NOMO-1 treated with dmso at 0.1 percent for 144 hours (cell line): ENCODE measurements around the gene CACNA2D3.

ENCODE experiments used
- DNase-seq: peaks from one replicate; lab custom pipeline; 2025; ENCODE audit not compliant: unreplicated experiment; lab: John Stamatoyannopoulos, UW

Gene CACNA2D3

GRCh38 chr3:55014081-55014480, 891.7 kb downstream of the CACNA2D3 start:
- DNase-seq, result no peak

- DNase-seq, result no peak
Measured at GRCh38 chr3:55014906-55015305, 892.6 kb downstream of the CACNA2D3 start.

GRCh38 chr3:55017876-55018275, 895.5 kb downstream of the CACNA2D3 start:
- DNase-seq, result no peak

GRCh38 chr3:55030938-55031337, 908.6 kb downstream of the CACNA2D3 start:
- no peak for DNase-seq

- no peak for DNase-seq
Measured at GRCh38 chr3:55036883-55037577, 914.7 kb downstream of the CACNA2D3 start.

GRCh38 chr3:55042591-55042990, 920.2 kb downstream of the CACNA2D3 start:
- DNase-seq, result no peak

- no peak for DNase-seq
Measured at GRCh38 chr3:55044486-55044885, 922.1 kb downstream of the CACNA2D3 start.

GRCh38 chr3:55059027-55059629, 936.8 kb downstream of the CACNA2D3 start:
- DNase-seq, result no peak

- DNase-seq, result no peak
Measured at GRCh38 chr3:55060896-55061719, 938.8 kb downstream of the CACNA2D3 start.

- DNase-seq, result no peak
Measured at GRCh38 chr3:55061720-55062034, 939.3 kb downstream of the CACNA2D3 start.

- DNase-seq, result no peak
Measured at GRCh38 chr3:55064164-55064563, 941.8 kb downstream of the CACNA2D3 start.

- no peak for DNase-seq
Measured at GRCh38 chr3:55065331-55065730, 943.0 kb downstream of the CACNA2D3 start.

GRCh38 chr3:55066551-55067047, 944.2 kb downstream of the CACNA2D3 start:
- DNase-seq, result no peak

GRCh38 chr3:55069950-55070349, 947.6 kb downstream of the CACNA2D3 start:
- no peak for DNase-seq

- no peak for DNase-seq
Measured at GRCh38 chr3:55074796-55075195, 952.4 kb downstream of the CACNA2D3 start.

- no peak for DNase-seq
Measured at GRCh38 chr3:55075846-55076245, 953.5 kb downstream of the CACNA2D3 start.

GRCh38 chr3:55077726-55078125, 955.4 kb downstream of the CACNA2D3 start:
- no peak for DNase-seq

GRCh38 chr3:55078876-55079275, 956.5 kb downstream of the CACNA2D3 start:
- no peak for DNase-seq

- DNase-seq, result no peak
Measured at GRCh38 chr3:55085231-55085630, 962.9 kb downstream of the CACNA2D3 start.

GRCh38 chr3:55089211-55089610, 966.9 kb downstream of the CACNA2D3 start:
- no peak for DNase-seq

- no peak for DNase-seq
Measured at GRCh38 chr3:55090291-55090690, 967.9 kb downstream of the CACNA2D3 start.

- no peak for DNase-seq
Measured at GRCh38 chr3:55090746-55091145, 968.4 kb downstream of the CACNA2D3 start.
